SK-N-SH (cell line): ENCODE results near the gene IFNLR1.

ENCODE experiments used
- MEF2A ChIP-seq: IDR thresholded peaks from 2 replicates; pipeline ENCODE4 v1.4.0; 2012; ENCODE audit warnings: low read depth, borderline replicate concordance
- TF ChIP-seq, protein P1 (sequence below): IDR thresholded peaks from 2 replicates; pipeline ENCODE4 v1.4.0; 2012; ENCODE audit warnings: low read depth

GRCh38 chr1:24113641-24114033 is 73.5 kb downstream of the IFNLR1 start:
- TF ChIP-seq, protein P1, sequence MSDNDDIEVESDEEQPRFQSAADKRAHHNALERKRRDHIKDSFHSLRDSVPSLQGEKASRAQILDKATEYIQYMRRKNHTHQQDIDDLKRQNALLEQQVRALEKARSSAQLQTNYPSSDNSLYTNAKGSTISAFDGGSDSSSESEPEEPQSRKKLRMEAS: no peak
- TF ChIP-seq MEF2A: no peak
